ENCODE results near the gene CPA2. TPM values are rescaled to one million over a fixed set of nuclear protein-coding genes. Genes with fewer than 3 reads are reported as not detected.

CPA2 gene
- total RNA-seq (1 to 10 TPM in 1 of 9 donors, under 1 TPM in 3, not detected in 5; 0.76 to 1.1 (median 0.82) TPM), polyA plus RNA-seq (under 1 TPM in 1 of 2 donors, not detected in 1; 0.17 TPM)
- long read RNA-seq, donor 1: 0 reads
- long read RNA-seq, donor 2: 0 reads
- long read RNA-seq, donor 3: 0 reads

DNA sequence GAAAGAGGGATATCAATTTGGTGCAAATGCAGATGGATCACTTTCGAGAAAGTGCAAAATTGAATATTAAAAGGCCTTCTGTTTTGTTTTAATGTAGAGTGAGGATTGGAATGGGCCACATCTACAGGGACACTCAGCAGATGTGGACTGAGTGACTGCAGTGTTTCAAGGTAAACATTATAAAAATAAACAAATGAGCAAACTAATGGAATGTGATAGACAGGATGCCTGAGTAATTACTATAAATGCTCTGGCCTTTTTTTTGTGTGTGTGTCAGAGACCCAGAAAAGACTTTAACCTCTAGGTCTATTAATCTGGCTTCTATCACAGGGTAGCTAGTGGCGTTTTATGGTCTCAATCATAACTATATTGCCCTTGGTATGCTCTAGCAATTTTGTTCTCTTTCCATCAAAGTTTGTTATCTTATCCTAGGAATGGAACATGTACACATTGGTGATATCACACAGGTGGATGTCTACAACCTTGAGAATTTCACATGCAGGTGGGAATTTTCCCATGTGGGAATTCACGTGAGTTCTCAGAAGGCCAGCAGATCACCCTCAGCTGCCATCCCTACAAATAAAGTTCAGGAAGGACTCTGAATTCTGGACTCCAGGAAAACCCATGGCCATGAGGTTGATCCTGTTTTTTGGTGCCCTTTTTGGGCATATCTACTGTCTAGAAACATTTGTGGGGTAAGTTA lies at the start of gene CPA2:
CPA2 (plus strand) TSS at position 606 of the 703 bp plus-strand sequence; CDS start at position 625, 19 bp downstream.
- H3K4me3 ChIP-seq: no peak within 1 kb of the TSS
- no peak within 1 kb of the TSS for H3K27ac ChIP-seq
- DNase-seq (no peak), ATAC-seq (no peak)
- TF ChIP-seq, protein P1, sequence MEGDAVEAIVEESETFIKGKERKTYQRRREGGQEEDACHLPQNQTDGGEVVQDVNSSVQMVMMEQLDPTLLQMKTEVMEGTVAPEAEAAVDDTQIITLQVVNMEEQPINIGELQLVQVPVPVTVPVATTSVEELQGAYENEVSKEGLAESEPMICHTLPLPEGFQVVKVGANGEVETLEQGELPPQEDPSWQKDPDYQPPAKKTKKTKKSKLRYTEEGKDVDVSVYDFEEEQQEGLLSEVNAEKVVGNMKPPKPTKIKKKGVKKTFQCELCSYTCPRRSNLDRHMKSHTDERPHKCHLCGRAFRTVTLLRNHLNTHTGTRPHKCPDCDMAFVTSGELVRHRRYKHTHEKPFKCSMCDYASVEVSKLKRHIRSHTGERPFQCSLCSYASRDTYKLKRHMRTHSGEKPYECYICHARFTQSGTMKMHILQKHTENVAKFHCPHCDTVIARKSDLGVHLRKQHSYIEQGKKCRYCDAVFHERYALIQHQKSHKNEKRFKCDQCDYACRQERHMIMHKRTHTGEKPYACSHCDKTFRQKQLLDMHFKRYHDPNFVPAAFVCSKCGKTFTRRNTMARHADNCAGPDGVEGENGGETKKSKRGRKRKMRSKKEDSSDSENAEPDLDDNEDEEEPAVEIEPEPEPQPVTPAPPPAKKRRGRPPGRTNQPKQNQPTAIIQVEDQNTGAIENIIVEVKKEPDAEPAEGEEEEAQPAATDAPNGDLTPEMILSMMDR (IDR thresholded peaks at IDR 0.05): no peak
- no peak for TF ChIP-seq POLR2A (IDR thresholded peaks at IDR 0.05)
- intact Hi-C loops (cut with DNase I): no loop called here
- WGBS, 4 donors: 82 to 93% (median 92%) methylated on average over 3 of the region's 3 CpGs
- H3K9me3 ChIP-seq: no peaks in the 10 kb centered on the region
- no peaks in the 10 kb centered on the region for H3K36me3 ChIP-seq
- H3K27me3 ChIP-seq: peaks cover 0 to 4% (median 0%) of the 10 kb centered on the region in 9 donors
- H3K4me1 ChIP-seq: peaks cover 0 to under 1% (median 0%) of the 10 kb centered on the region in 12 donors

DNA sequence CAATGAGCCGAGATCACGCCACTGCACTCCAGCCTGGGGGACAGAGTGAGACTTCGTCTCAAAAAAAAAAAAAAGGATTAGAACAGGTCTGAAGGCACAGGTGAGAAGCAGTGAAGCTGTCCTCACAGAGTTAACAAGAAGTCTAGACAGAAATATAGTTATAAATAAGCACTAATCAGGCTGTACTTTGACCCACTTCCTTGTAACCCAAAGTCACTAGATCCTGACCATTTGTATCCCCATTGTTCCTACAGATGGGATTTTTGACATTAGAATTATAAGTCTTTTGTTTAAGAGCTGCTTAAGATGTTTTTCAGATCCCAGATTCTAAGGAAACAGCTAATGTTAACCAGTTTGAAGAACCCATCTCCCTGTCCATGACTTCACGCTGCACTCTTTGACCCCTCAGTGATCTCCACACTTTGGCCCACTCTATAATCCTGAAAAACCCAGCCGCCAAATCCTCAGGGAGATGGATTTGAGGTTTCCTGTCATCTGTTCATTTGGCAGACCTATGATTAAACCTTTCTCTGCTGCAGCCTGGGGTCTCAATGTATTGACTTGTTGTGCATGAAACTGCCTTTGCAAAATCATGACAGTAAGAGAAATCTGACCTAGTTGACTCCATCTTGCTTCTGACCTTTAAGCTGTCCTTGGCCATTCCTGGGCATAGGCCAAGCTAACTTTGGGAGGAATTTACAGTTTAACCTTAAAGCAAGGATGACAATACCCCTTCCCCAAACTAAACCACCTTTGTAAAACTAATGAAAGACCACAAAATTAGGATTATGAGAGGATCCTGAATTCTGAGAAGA lies 47.6 kb upstream of the CPA2 start:
- no peak for DNase-seq
- Histone ChIP-seq H3K9me3 (no peaks in the 10 kb centered on the region), H3K4me1 (no peaks in the 10 kb centered on the region), H3K36me3 (no peaks in the 10 kb centered on the region), H3K27me3 (no peaks in the 10 kb centered on the region), H3K27ac (no peak overlapping the region), H3K4me3 (no peak overlapping the region)
- TF ChIP-seq POLR2A (IDR thresholded peaks at IDR 0.05): no peak
- TF ChIP-seq, protein P1 (IDR thresholded peaks at IDR 0.05): no peak
- intact Hi-C loops (cut with DNase I): no loop called here
- 82 to 86% (median 84%) methylated on average over 5 of the region's 5 CpGs for WGBS, 4 donors
- no peak for ATAC-seq

DNA sequence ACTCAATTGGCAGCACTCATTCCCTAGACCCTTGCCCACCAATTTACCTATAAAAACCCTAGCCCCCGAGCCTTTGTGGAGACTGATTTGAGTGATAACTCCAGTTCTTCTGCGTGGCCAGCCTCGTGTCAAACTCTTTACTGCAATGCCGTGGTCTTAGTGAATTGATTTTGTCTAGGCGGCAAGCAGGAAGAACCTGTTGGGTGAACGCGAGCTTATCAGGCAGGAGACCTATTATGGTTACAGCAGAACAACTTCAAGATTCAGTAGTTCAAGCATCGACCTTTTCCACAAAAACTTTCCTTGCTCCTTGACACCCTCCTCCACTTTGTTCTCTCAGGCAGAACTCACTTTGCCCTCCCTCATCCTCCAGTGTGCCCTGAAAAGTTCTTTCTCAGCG lies 46.8 kb upstream of the CPA2 start:
- TF ChIP-seq, protein P1 (IDR thresholded peaks at IDR 0.05): no peak
- no peak for TF ChIP-seq POLR2A (IDR thresholded peaks at IDR 0.05)
- Histone ChIP-seq H3K27me3 (no peaks in the 10 kb centered on the region), H3K4me3 (no peak overlapping the region), H3K36me3 (no peaks in the 10 kb centered on the region), H3K4me1 (no peaks in the 10 kb centered on the region), H3K27ac (no peak overlapping the region), H3K9me3 (no peaks in the 10 kb centered on the region)
- ATAC-seq (no peak), DNase-seq (no peak)
- 88 to 93% (median 91%) methylated on average over 9 of the region's 9 CpGs for WGBS, 4 donors
- intact Hi-C loops (cut with DNase I): no loop called here

DNA sequence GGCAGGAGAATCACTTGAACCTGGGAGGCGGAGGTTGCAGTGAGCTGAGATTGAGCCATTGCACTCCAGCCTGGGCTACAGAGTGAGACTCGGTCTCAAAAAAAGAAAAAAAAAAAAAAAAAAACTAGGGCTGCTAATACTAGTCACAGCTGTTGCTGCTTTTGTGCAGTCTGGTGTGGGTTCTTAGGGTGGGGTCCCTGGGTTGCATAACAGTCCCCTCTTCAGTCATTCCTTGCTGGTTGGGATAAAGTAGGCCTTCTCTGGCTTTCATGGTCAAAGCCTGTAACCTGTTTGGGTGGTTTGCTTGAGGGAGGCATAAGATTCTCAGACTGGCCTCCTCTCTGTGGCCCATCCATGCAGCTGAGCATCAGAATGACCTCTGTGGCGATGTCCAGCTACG lies 44.9 kb upstream of the CPA2 start:
- Histone ChIP-seq H3K4me3 (no peak overlapping the region), H3K27me3 (no peaks in the 10 kb centered on the region), H3K4me1 (no peaks in the 10 kb centered on the region), H3K27ac (no peak overlapping the region), H3K9me3 (peaks cover 0 to 3% (median 0%) of the 10 kb centered on the region in 12 donors), H3K36me3 (no peaks in the 10 kb centered on the region)
- ATAC-seq (no peak), DNase-seq (no peak)
- intact Hi-C loops (cut with DNase I): no loop called here
- TF ChIP-seq, protein P1 (IDR thresholded peaks at IDR 0.05): no peak
- no peak for TF ChIP-seq POLR2A (IDR thresholded peaks at IDR 0.05)
- 86 to 94% (median 94%) methylated on average over 4 of the region's 4 CpGs for WGBS, 4 donors
